HG03196 (cell line): Measurements from ENCODE around the gene MPZL1.

Source experiments
- ATAC-seq: cut with Tn5 transposase; IDR thresholded peaks from one replicate; pipeline ENCODE4 v1.9.1; 2021; ENCODE audit not compliant: unreplicated experiment

The MPZL1 gene

GRCh38 chr1:167776151-167776550 is 54.4 kb downstream of the MPZL1 start:
- ATAC-seq, result no peak

GRCh38 chr1:167776616-167777268 is 55.0 kb downstream of the MPZL1 start:
- ATAC-seq, result no peak

GRCh38 chr1:167777269-167777650 is 55.5 kb downstream of the MPZL1 start:
- no peak for ATAC-seq

- no peak for ATAC-seq
Observed at GRCh38 chr1:167781558-167781957, 59.8 kb downstream of the MPZL1 start.

- ATAC-seq, result no peak
Observed at GRCh38 chr1:167782946-167783345, 61.2 kb downstream of the MPZL1 start.

GRCh38 chr1:167784876-167785550 is 63.2 kb downstream of the MPZL1 start:
- no peak for ATAC-seq

- ATAC-seq, result no peak
Observed at GRCh38 chr1:167786502-167786901, 64.7 kb downstream of the MPZL1 start.

GRCh38 chr1:167789501-167789900 is 67.7 kb downstream of the MPZL1 start:
- ATAC-seq, result no peak

- no peak for ATAC-seq
Observed at GRCh38 chr1:167790117-167790516, 68.3 kb downstream of the MPZL1 start.

GRCh38 chr1:167791281-167792187 is 69.8 kb downstream of the MPZL1 start:
- ATAC-seq, result no peak

- ATAC-seq, result no peak
Observed at GRCh38 chr1:167792188-167792565, 70.4 kb downstream of the MPZL1 start.

- no peak for ATAC-seq
Observed at GRCh38 chr1:167794043-167794442, 72.3 kb downstream of the MPZL1 start.

GRCh38 chr1:167795810-167796740 is 74.3 kb downstream of the MPZL1 start:
- ATAC-seq, result no peak

GRCh38 chr1:167797015-167797414 is 75.2 kb downstream of the MPZL1 start:
- no peak for ATAC-seq

GRCh38 chr1:167798952-167799351 is 77.2 kb downstream of the MPZL1 start:
- no peak for ATAC-seq

- no peak for ATAC-seq
Observed at GRCh38 chr1:167799747-167800146, 78.0 kb downstream of the MPZL1 start.

- ATAC-seq, result no peak
Observed at GRCh38 chr1:167800251-167800650, 78.5 kb downstream of the MPZL1 start.

GRCh38 chr1:167802235-167802634 is 80.5 kb downstream of the MPZL1 start:
- no peak for ATAC-seq

GRCh38 chr1:167803358-167804207 is 81.8 kb downstream of the MPZL1 start:
- peak; percentile 80 for ATAC-seq

- ATAC-seq, result no peak
Observed at GRCh38 chr1:167805041-167805556, 83.3 kb downstream of the MPZL1 start.
